ENCODE results near the gene RAB33A.

DNA sequence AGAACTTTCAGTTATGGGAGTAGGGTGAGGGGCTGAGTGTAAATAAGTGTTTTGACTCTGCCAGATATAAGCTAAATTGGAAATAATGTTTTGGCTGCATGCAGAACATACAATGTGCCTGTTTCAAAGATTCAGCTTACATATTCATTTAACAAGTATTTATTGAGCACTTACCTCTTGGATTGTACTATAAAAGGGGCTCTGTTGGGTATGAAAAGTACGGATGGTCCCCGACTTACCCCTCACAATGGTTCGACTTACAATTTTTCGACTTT lies 5.3 kb upstream of the RAB33A start:
- TF ChIP-seq, protein P1, sequence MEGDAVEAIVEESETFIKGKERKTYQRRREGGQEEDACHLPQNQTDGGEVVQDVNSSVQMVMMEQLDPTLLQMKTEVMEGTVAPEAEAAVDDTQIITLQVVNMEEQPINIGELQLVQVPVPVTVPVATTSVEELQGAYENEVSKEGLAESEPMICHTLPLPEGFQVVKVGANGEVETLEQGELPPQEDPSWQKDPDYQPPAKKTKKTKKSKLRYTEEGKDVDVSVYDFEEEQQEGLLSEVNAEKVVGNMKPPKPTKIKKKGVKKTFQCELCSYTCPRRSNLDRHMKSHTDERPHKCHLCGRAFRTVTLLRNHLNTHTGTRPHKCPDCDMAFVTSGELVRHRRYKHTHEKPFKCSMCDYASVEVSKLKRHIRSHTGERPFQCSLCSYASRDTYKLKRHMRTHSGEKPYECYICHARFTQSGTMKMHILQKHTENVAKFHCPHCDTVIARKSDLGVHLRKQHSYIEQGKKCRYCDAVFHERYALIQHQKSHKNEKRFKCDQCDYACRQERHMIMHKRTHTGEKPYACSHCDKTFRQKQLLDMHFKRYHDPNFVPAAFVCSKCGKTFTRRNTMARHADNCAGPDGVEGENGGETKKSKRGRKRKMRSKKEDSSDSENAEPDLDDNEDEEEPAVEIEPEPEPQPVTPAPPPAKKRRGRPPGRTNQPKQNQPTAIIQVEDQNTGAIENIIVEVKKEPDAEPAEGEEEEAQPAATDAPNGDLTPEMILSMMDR (IDR thresholded peaks at IDR 0.05), result no peak
- no peak for TF ChIP-seq POLR2A (IDR thresholded peaks at IDR 0.05)

All from lower leg skin (tissue), 3 donors.